Activated naive CD4-positive, alpha-beta T cell treated with Interleukin-2 at 50 U/mL for 16 hours (primary cell): ENCODE results near the gene CDK4.
"Not testable (repeated sequence)": the region's sequence is repeated elsewhere in the genome, so short reads cannot be mapped to it uniquely, and the experiment has no call there.

Source experiments
- DNase-seq: peaks from one replicate; pipeline ENCODE4 v3.0.0-alpha.2; 2020

CDK4 gene

GRCh38 chr12:57722716-57723629 lies 29.1 kb downstream of the CDK4 start:
- no peak for DNase-seq

DNA sequence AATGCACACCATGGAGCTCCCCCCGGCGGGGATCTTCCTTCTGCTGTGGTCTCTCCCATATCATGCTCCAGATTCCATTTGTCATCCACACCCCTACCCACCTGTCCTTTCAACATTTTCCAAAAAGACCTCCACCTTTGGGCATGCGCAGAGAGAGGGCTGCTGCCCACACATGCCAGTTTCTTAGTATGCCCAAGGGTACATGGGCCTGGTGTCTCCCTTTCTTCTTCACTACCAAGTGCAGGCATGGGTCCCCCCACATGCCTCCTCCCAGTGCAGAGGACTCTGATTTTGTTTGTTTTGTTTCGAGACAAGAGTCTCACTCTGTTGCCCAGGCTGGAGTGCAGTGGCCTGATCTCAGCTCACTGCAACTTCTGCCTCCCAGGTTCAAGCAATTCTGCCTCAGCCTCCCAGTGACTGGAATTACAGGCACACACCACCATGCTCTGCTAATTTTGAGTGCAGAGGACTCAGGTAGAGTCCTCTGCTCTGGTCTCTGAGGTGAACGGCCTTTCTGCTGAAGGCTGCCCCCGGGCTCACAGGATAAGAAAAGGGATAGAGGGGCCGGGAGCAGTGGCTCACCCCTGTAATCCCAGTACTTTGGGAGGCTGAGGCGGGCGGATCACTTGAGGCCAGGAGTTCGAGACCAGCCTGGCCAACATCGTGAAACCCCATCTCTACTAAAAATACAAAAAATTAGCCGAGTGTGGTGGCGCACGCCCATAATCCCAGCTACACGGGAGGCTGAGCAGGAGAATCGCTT lies 30.1 kb downstream of the CDK4 start:
- not testable (repeated sequence) for DNase-seq

- DNase-seq: no peak
Measured at GRCh38 chr12:57720606-57721595, 31.2 kb downstream of the CDK4 start.

GRCh38 chr12:57719777-57720605 lies 32.1 kb downstream of the CDK4 start:
- DNase-seq: no peak

DNA sequence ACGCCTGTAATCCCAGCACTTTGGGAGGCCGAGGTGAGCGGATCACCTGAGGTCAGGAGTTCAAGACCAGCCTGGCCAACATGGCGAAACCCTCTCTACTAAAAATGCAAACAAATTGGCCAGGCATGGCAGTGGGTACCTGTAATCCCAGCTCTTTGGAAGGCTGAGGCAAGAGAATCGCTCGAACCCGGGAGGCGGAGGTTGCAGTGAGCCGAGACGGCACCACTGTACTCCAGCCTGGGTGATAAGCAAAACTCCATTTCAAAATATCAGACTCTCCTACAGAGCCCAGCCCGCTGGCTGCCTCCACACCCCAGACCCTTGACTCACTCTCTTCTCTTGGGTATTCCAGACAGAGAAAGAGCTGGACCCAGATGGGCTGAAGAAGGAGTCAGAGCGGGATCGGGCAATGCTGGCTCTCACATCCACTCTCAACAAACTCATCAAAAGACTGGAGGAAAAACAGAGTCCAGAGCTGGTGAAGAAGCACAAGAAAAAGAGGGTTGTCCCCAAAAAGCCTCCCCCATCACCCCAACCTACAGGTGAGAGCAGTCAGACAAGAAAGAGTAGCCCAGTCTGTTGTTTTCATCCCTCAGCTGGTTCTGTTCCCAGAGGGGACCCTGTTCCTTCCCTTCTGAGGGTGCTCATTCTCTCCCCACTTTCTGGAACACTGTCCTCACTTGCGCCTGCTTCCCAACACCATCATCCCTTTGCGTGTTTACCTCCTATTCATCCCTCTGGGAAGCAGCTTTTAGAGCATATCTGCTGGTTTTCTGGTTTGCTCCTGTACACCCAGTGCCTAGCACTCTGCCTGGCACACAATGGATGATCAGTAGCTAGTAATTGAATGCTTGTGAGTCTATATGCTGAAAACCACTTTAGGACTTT lies 33.2 kb downstream of the CDK4 start:
- no peak for DNase-seq

DNA sequence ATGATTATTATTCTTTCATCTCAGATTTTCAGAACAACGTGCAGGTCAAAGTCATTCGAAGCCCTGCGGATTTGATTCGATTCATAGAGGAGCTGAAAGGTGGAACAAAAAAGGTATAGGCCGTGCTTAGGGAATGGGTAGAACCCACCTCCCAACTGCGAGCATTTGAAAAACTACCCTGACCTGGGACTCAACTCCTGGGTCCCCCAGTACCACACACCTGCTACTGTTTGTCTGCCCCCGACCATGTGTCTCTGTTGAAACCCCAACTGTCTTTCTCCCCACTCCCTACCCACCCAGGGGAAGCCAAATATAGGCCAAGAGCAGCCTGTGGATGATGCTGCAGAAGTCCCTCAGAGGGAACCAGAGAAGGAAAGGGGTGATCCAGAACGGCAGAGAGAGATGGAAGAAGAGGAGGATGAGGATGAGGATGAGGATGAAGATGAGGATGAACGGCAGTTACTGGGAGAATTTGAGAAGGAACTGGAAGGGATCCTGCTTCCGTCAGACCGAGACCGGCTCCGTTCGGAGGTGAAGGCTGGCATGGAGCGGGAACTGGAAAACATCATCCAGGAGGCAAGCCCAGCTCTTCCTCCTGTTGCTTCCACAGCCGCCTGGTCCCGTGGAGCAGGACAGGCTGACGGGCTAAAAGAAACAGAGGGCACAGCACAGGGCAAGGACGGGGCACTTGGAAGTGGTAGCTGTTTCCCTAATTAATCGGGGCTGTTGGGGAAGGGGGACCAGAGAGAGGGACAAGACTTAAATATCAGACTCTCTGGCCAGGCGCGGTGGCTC lies 34.1 kb downstream of the CDK4 start:
- no peak for DNase-seq

DNA sequence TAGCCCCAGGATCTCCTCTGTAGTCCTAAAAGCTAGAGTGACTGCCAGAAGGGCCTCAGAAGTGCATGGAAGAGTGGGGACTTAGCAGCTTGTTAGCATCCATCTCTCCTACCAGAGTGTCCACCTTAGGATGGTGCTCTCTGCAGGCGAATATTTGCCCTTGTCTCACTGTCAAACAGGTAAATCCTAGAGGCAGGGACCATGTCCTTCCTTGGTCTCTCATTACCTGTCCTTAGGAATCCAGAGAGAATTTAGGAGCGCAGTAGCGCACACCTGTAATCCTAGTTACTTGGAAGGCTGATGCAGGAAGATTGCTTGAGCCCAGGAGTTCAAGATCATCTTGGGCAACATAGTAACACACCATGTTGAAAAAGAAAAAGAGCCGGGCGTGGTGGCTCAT lies 35.0 kb downstream of the CDK4 start:
- no peak for DNase-seq

GRCh38 chr12:57716305-57716704 lies 35.8 kb downstream of the CDK4 start:
- DNase-seq: no peak

DNA sequence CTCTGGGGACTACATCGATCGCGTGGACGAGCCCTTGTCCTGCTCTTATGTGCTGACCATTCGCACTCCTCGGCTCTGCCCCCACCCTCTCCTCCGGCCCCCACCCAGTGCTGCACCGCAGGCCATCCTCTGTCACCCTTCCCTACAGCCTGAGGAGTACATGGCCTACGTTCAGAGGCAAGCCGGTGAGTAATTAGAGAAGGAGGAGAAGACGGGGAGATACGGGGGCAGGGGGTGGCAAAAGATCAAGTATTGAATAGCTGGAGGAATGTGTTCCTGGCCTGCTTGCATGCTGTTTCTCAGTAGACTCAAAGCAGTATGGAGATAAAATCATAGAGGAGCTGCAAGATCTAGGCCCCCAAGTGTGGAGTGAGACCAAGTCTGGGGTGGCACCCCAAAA lies 36.3 kb downstream of the CDK4 start:
- DNase-seq: no peak

- DNase-seq: not testable (repeated sequence)
Measured at GRCh38 chr12:57715036-57715748, 36.9 kb downstream of the CDK4 start.

- no peak for DNase-seq
Measured at GRCh38 chr12:57713209-57713608, 38.9 kb downstream of the CDK4 start.

DNA sequence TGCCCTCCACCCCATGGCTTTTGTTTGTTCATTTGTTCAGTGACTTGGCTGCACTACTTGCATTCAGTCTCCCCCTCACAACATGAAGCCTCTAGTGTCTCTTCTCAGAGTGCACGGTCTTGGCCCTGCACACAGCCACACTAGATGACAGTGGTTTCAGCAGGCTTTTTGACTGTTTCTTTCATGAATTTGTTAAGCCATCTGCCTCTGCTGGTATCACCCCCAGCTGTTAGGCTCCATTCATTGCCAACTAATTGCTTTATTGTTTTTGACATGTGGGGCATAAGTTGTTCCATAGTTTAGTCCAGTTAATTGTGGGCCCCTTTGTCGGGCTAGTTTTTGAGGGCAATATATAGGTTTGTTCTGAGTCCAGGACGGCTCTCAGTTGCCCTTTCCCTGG lies 39.4 kb downstream of the CDK4 start:
- DNase-seq: no peak

DNA sequence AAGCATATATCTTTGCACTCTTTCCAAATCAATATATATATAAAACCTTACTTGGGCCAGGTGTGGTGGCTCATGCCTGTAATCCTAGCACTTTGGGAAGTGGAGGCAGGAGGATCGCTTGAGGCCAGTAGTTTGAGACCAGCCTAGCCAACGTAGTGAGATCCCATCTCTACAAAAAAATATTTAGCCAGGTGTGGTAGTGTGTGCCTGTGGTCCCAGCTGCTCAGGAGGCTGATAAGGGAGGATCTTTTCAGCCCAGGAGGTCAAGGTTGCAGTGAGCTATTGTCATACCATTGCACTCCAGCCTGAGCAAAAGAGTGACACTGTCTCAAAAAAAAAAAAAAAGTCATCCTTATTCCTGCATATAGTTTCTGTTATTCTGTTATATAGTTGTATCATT lies 43.8 kb downstream of the CDK4 start:
- DNase-seq: no peak

DNA sequence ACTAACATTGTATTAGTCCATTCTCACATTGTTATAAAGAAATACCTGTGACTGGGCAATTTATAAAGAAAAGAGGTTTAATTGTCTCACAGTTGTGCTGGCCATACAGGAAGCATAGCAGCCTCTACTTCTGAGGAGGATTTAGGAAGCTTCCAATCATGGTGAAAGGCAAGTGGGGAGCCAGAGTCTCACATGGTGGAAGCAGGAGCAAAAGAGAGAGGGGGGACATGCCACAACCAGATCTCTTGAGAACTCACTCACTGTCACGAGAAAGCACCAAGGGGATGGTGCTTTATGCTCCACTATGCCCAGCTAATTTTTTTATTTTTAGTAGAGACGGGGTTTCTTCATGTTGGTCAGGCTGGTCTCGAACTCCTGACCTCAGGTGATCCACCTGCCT lies 44.9 kb downstream of the CDK4 start:
- no peak for DNase-seq

GRCh38 chr12:57700317-57700716 lies 51.8 kb downstream of the CDK4 start:
- no peak for DNase-seq

DNA sequence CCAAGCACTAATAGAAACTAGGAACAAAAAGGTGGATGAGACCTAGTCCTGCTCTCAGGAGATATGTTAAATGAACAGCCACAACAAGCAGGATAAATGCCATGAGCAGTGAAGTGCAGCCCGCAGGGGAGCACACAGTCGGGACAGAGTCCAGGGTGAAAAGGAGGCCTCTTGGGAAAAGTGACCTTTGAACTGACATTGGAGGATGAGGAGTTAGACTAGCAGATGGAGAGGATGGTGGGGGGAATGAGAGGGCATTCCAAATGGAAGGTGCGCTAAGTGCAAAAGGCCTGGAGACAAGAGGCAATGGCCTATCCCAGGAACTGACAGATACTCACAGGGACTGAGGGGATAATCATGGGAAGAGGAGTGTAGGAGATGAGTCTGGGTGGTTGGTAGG lies 53.7 kb downstream of the CDK4 start:
- no peak for DNase-seq
